NOMO-1 treated with DMSO at 0.1 percent for 48 hours (cell line): ENCODE measurements around the gene PACSIN1.

ENCODE experiments used
- DNase-seq: peaks from one replicate; lab custom pipeline; 2025; ENCODE audit not compliant: unreplicated experiment; lab: John Stamatoyannopoulos, UW

Gene PACSIN1

DNA sequence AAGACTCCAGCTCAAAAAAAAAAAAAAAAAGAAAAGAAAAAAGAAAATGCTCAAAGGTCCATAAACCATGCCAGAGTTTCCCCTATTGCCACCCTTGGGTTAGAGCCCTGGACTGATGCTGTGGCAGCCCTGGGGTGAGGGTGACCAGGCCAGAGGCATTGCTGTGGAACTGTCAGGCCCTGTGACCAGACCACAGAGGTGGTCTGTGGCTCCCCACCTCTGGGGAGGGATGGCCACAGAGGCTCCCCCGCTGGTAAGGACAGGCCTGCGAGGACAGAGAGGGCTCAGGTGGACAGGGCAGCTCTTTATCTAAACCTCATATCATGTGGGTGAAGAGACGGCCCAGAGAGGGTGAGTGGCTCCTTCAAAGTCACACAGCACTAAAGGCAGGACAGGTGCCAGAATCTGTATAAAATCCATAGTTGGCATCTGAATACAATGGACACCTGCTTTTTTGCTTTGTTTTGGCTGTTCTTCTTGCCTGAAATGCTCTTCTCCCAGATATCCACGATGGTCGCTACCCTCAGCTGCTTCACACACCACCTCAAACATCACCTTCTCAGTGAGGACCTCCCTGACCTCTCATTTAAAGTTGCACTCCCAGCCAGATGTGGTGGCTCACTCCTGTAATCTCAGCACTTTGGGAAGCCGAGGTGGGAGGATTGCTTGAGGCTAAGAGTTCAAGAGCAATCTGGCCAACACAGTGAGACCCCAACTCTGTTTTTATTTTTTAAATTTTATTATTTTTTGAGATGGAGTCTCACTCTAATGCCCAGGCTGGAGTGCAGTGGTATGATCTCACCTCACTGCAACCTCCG is 112.8 kb downstream of the PACSIN1 start:
- DNase-seq = no peak

DNA sequence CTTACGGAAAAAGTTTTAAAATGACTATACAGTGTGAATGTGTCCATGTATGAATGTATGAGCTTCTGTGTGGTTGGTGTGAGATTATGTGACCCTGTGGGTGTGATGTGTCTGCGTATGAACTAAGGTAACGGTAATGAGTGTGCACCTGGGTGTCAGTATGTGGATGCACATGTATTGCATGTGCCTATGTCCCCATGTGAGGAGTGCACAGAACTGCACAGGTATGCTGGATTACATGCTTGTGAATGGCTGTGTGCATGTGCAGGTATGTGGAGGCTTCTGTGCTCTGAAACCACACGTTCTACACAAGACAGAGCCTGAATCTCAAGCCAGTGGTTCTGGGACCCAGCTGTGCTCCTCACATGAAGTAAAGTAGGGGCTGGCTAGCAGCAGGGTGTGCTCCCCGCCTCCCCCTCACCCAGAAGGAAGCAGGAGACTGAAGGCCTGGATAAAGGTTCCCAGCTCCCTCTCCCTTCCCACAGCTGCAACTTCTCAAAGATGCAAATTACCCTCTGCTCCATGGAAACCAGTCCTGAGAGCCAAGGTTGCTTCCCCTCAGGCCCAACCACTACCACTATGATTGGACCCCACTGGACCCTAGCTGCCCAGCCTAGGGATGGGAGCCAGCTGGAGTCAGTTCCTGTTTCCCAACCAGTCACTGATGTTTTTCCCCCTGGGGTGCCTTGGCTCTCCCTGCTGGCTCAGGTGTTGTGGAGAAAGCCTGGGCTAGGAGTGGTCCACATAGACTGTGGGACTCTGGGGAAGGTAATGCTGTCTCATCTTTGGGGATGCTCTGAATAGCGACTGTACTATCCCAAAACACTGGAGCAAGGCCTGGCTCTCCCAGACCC is 115.1 kb downstream of the PACSIN1 start:
- no peak for DNase-seq

GRCh38 chr6:34581561-34581920 is 115.7 kb downstream of the PACSIN1 start:
- no peak for DNase-seq

DNA sequence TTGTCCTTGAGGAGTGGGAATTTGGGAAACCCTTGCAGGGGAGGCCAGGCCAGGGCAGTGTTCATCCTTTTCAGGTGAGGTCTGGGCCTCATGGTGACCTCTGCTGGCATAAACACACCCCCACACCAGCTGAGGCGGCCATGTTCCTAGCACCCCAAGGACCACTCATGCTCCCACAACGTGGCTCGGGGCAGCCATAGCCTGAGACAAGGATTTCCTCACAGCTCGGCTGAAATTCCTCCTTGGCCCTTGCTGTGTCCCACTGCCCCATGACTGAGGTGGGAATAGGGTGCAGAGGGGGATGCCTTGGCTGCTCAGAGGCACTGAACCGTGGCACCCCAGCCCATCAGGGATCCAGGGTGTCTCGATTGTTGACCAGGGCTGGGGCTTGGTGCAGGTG is 117.6 kb downstream of the PACSIN1 start:
- DNase-seq = no peak

DNA sequence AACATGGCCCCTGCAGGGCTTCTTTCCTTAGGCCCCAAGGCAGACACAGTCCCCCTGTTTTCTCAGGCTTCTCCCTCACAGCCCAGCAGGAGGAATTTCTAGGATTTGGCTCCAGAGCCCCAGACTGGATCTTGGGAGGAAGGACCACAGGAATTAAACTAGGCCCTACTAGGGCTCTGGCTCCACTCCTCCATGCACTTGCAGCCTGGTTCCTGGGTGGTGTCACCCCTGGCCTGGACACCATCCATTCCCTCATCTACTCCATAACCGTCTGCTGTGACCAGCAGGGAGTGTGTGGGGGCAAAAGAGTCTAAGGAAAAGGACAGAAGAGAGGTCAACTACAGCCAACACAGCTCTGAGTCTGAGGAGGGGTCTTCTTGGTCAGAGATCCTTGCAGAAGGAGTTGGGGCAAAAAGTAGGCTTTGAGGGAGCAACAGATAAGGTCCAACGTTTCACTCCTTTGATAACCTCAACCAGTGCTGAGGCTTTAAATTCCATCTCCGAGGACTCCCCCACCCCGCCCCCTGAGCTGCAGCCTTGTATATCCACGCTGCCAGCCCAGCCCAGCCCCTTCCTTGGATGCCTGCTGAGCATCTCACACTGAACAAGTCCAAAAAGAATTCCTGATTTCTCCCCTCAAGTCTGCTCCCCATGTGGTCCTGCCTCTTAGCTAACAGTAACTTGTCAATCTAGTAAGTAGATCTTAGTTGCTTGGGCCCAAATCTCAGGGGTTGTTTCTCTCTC is 118.2 kb downstream of the PACSIN1 start:
- no peak for DNase-seq

GRCh38 chr6:34584694-34585093 is 118.8 kb downstream of the PACSIN1 start:
- no peak for DNase-seq
